ENCODE results near the gene ASB13. TPM values are rescaled to one million over a fixed set of nuclear protein-coding genes. Genes with fewer than 3 reads are reported as not detected.

The ASB13 gene
- total RNA-seq, 4 donors from 2014 or later: 11.6 to 18.6 (median 16.5) TPM

GRCh38 chr10:5656737-5657579 lies 9.4 kb downstream of the ASB13 start:
- 84% methylated on average over 8 of the region's 8 CpGs for WGBS
- Histone ChIP-seq H3K36me3 (no peaks in the 10 kb centered on the region), H3K4me1 (peaks cover 23% of the 10 kb centered on the region), H3K27me3 (no peaks in the 10 kb centered on the region), H3K4me3 (no peak overlapping the region), H3K27ac (no peak overlapping the region), H3K9me3 (no peaks in the 10 kb centered on the region)
- TF ChIP-seq POLR2A (IDR thresholded peaks at IDR 0.05): no peak
- no peak for TF ChIP-seq EP300 (IDR thresholded peaks at IDR 0.05)
- no peak for TF ChIP-seq POLR2AphosphoS5 (IDR thresholded peaks at IDR 0.05)
- no peak for TF ChIP-seq CTCF (IDR thresholded peaks at IDR 0.05)
- DNase-seq (ENCODE audit: low spot score in 2 of 2): no peak

- 69% methylated on average over 3 of the region's 3 CpGs for WGBS
- Histone ChIP-seq H3K4me3 (no peak overlapping the region), H3K4me1 (peaks cover 29% of the 10 kb centered on the region), H3K27ac (no peak overlapping the region), H3K9me3 (no peaks in the 10 kb centered on the region), H3K27me3 (no peaks in the 10 kb centered on the region), H3K36me3 (peaks cover 12% of the 10 kb centered on the region)
- DNase-seq (ENCODE audit: low spot score in 2 of 2): no peak
- TF ChIP-seq CTCF (IDR thresholded peaks at IDR 0.05) (no peak), POLR2A (IDR thresholded peaks at IDR 0.05) (no peak), EP300 (IDR thresholded peaks at IDR 0.05) (no peak), POLR2AphosphoS5 (IDR thresholded peaks at IDR 0.05) (no peak)
Observed at GRCh38 chr10:5655121-5655520, 11.3 kb downstream of the ASB13 start.

GRCh38 chr10:5654218-5654755 lies 12.1 kb downstream of the ASB13 start:
- no peak overlapping the region for H3K27ac ChIP-seq

GRCh38 chr10:5652746-5653145 lies 13.6 kb downstream of the ASB13 start:
- H3K36me3 ChIP-seq: peaks cover 32% of the 10 kb centered on the region
- peak overlapping the region; percentile 70 for H3K27ac ChIP-seq
- H3K4me3 ChIP-seq: no peak overlapping the region
- no peaks in the 10 kb centered on the region for H3K9me3 ChIP-seq
- H3K27me3 ChIP-seq: no peaks in the 10 kb centered on the region
- DNase-seq (ENCODE audit: low spot score in 2 of 2): peak in 1 of 2 donors; percentile 78
- WGBS: 100% methylated on average over 1 of the region's 14 CpGs
- peaks cover 17% of the 10 kb centered on the region for H3K4me1 ChIP-seq
- no peak for TF ChIP-seq POLR2A (IDR thresholded peaks at IDR 0.05)
- TF ChIP-seq EP300 (IDR thresholded peaks at IDR 0.05): no peak
- TF ChIP-seq POLR2AphosphoS5 (IDR thresholded peaks at IDR 0.05): no peak
- no peak for TF ChIP-seq CTCF (IDR thresholded peaks at IDR 0.05)

More at GRCh38 chr10:5654218-5654755, 12.1 kb downstream of the ASB13 start:
- no peak overlapping the region for H3K4me3 ChIP-seq
- WGBS: 85% methylated on average over 10 of the region's 10 CpGs
- H3K27me3 ChIP-seq: no peaks in the 10 kb centered on the region
- H3K4me1 ChIP-seq: peaks cover 22% of the 10 kb centered on the region
- peaks cover 19% of the 10 kb centered on the region for H3K36me3 ChIP-seq
- TF ChIP-seq CTCF (IDR thresholded peaks at IDR 0.05) (no peak), EP300 (IDR thresholded peaks at IDR 0.05) (no peak), POLR2A (IDR thresholded peaks at IDR 0.05) (no peak), POLR2AphosphoS5 (IDR thresholded peaks at IDR 0.05) (no peak)
- peak in 1 of 2 donors; percentile 67 for DNase-seq (ENCODE audit: low spot score in 2 of 2)
- H3K9me3 ChIP-seq: no peaks in the 10 kb centered on the region

- Histone ChIP-seq H3K36me3 (peaks cover 37% of the 10 kb centered on the region), H3K9me3 (no peaks in the 10 kb centered on the region), H3K4me1 (peaks cover 17% of the 10 kb centered on the region), H3K4me3 (no peak overlapping the region), H3K27me3 (no peaks in the 10 kb centered on the region), H3K27ac (peak overlapping the region; percentile 58)
- TF ChIP-seq EP300 (IDR thresholded peaks at IDR 0.05) (no peak), POLR2AphosphoS5 (IDR thresholded peaks at IDR 0.05) (no peak), CTCF (IDR thresholded peaks at IDR 0.05) (no peak), POLR2A (IDR thresholded peaks at IDR 0.05) (no peak)
- 98% methylated on average over 11 of the region's 11 CpGs for WGBS
- no peak for DNase-seq (ENCODE audit: low spot score in 2 of 2)
Observed at GRCh38 chr10:5651388-5651764, 15.0 kb downstream of the ASB13 start.
